Stomach (tissue), 4 donors: ENCODE measurements around the gene TBX3.

ENCODE experiments used
- CTCF ChIP-seq, 7 experiments: fragments of 450-650 bp in 4 of 7; fragments of 200-600 bp in 3 of 7; sonication (generic) in 3 of 7; IDR thresholded peaks; one replicate each; pipeline ENCODE4 v1.5.1; 2016 to 2019; ENCODE audit warnings: antibody characterized with exemption in 7 of 7, control low read depth in 2 of 7, mild to moderate bottlenecking in 1 of 7
- POLR2A ChIP-seq, 4 donors: fragments of 450-650 bp; IDR thresholded peaks; one replicate each; pipeline ENCODE4 v1.6.1; 2016; ENCODE audit warnings: antibody characterized with exemption in 4 of 4, control low read depth in 2 of 4, mild to moderate bottlenecking in 1 of 4, moderate library complexity in 1 of 4

GRCh38 chr12:114710151-114710550 is 26.2 kb upstream of the TBX3 start:
- no peak for TF ChIP-seq CTCF (IDR thresholded peaks at IDR 0.05)
- TF ChIP-seq POLR2A (IDR thresholded peaks at IDR 0.05): no peak
